HG03354 (cell line): ENCODE results near the gene TC2N.
A peak's percentile ranks its signal among the peaks of the same experiment; 100 is the strongest.
"Not testable (repeated sequence)": the region's sequence is repeated elsewhere in the genome, so short reads cannot be mapped to it uniquely, and the experiment has no call there.

Experiments
- ATAC-seq: cut with Tn5 transposase; IDR thresholded peaks from one replicate; pipeline ENCODE4 v1.9.1; 2021; ENCODE audit warnings: mild to moderate bottlenecking; ENCODE audit not compliant: unreplicated experiment, poor library complexity, severe bottlenecking

TC2N gene

GRCh38 chr14:91837076-91837475, 30.3 kb downstream of the TC2N start:
- ATAC-seq: no peak

GRCh38 chr14:91835920-91836843, 31.2 kb downstream of the TC2N start:
- ATAC-seq: peak; percentile 62

- ATAC-seq: peak; percentile 21
Measured at GRCh38 chr14:91835197-91835919, 32.0 kb downstream of the TC2N start.

- ATAC-seq: no peak
Measured at GRCh38 chr14:91834571-91834970, 32.8 kb downstream of the TC2N start.

- no peak for ATAC-seq
Measured at GRCh38 chr14:91831337-91831736, 36.0 kb downstream of the TC2N start.

- ATAC-seq: peak; percentile 71
Measured at GRCh38 chr14:91830777-91831176, 36.6 kb downstream of the TC2N start.

- ATAC-seq: no peak
Measured at GRCh38 chr14:91829511-91829910, 37.8 kb downstream of the TC2N start.

GRCh38 chr14:91827746-91828145, 39.6 kb downstream of the TC2N start:
- ATAC-seq: no peak

- ATAC-seq: peak; percentile 80
Measured at GRCh38 chr14:91817566-91818325, 49.6 kb downstream of the TC2N start.

- no peak for ATAC-seq
Measured at GRCh38 chr14:91814317-91814716, 53.0 kb downstream of the TC2N start.

- no peak for ATAC-seq
Measured at GRCh38 chr14:91810699-91811098, 56.6 kb downstream of the TC2N start.

- ATAC-seq: no peak
Measured at GRCh38 chr14:91806716-91807115, 60.6 kb downstream of the TC2N start.

GRCh38 chr14:91806094-91806493, 61.2 kb downstream of the TC2N start:
- ATAC-seq: not testable (repeated sequence)

- no peak for ATAC-seq
Measured at GRCh38 chr14:91805659-91806058, 61.7 kb downstream of the TC2N start.

- ATAC-seq: no peak
Measured at GRCh38 chr14:91801358-91801757, 66.0 kb downstream of the TC2N start.

- no peak for ATAC-seq
Measured at GRCh38 chr14:91796617-91797347, 70.6 kb downstream of the TC2N start.

- no peak for ATAC-seq
Measured at GRCh38 chr14:91793704-91794103, 73.6 kb downstream of the TC2N start.

- no peak for ATAC-seq
Measured at GRCh38 chr14:91786188-91786587, 81.1 kb downstream of the TC2N start.

- ATAC-seq: no peak
Measured at GRCh38 chr14:91780452-91780851, 86.9 kb downstream of the TC2N start.

- ATAC-seq: no peak
Measured at GRCh38 chr14:91778217-91778616, 89.1 kb downstream of the TC2N start.
